ENCODE data around the gene NXNL1. TPM values are rescaled to one million over a fixed set of nuclear protein-coding genes. Genes with fewer than 3 reads are reported as not detected.

NXNL1 gene, protein sequence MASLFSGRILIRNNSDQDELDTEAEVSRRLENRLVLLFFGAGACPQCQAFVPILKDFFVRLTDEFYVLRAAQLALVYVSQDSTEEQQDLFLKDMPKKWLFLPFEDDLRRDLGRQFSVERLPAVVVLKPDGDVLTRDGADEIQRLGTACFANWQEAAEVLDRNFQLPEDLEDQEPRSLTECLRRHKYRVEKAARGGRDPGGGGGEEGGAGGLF
- not detected in 2 replicates for total RNA-seq

GRCh38 chr19:17460372-17461230 lies at the start of gene NXNL1:
TSS of gene NXNL1 (minus strand) at chr19:17460926. CDS start at chr19:17460869, 57 bp downstream.

DNA sequence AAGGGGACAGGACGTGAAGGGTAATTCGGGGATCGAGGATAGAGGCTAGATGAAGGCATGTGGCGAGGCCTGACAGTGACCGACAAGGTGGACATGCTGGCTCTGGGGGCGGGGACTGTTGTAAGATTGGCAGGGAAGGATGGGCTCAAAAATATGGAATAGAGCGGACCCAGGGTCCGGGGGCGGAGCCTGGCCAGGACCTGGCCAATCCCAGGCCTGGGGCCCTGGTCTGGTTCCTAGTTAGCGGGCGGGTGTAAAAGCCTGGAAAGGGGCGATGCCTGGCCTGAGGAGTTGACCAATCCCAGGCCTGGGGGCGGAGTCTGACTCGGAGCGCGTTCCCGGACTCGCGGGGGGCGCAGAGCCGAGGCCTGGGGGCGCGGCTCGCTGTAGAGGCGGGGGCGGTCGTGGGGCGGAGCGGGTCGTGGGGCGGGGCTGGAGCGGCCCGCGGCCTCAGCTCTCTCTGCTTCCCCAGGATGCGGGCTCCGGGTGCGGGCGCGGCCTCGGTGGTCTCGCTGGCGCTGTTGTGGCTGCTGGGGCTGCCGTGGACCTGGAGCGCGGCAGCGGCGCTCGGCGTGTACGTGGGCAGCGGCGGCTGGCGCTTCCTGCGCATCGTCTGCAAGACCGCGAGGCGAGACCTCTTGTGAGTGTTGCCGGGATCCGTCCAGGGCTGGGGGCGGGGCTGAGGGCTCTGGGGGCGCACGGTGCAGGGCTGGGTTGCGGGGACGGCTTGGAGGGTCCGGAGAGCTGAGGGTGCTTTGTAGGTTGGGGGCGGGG lies 9.5 kb upstream of the NXNL1 start, which contains the start of gene SLC27A1:
Gene SLC27A1 (plus strand): TSS at position 457 of the 774 bp plus-strand sequence. CDS start 17 bp downstream, at position 474.

DNA sequence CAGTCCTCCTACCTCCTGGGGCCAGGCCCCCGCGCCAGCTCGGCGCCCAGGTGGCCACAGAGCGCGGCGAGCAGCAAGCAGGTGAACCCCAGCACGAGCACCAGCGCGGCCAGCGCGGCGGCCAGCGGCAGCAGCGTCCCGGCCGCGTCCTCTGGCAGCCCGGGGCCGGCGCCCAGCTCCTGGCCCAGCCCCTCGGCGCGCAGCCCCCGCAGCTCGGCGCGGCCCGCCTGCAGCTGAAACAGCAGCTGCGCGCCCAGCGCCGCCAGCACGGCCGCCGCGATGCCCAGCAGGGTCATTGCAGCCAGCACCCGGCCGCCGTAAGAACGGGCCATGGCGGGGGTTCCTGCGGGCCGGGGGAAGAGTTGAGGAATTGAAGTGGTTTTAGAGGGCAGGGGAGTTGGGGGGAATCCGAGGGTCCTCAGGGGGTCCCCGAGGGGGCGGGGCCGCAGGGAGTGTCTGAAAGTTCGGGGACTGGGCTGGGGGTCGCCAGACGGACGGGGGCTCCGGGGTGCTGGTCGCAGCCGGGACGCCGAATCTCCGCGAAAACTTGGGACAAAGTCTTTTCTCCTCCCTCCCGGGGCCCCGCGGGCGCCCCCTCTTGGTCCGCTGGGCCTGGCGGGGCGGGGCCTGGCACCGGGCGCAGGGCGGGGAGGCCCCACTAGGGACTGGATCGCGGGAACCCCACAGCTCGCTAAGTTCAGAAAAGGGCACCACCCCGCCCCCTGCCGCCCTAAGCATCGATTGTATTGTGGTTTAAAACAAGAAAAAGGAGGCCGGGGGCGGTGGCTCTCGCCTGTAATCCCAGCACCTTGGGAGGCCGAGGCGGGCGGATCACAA lies 12.4 kb downstream of the NXNL1 start, which contains the start of gene TMEM221:
Gene TMEM221 (minus strand): TSS at position 538 of the 837 bp plus-strand sequence. CDS start 206 bp downstream, at position 332.

DNA sequence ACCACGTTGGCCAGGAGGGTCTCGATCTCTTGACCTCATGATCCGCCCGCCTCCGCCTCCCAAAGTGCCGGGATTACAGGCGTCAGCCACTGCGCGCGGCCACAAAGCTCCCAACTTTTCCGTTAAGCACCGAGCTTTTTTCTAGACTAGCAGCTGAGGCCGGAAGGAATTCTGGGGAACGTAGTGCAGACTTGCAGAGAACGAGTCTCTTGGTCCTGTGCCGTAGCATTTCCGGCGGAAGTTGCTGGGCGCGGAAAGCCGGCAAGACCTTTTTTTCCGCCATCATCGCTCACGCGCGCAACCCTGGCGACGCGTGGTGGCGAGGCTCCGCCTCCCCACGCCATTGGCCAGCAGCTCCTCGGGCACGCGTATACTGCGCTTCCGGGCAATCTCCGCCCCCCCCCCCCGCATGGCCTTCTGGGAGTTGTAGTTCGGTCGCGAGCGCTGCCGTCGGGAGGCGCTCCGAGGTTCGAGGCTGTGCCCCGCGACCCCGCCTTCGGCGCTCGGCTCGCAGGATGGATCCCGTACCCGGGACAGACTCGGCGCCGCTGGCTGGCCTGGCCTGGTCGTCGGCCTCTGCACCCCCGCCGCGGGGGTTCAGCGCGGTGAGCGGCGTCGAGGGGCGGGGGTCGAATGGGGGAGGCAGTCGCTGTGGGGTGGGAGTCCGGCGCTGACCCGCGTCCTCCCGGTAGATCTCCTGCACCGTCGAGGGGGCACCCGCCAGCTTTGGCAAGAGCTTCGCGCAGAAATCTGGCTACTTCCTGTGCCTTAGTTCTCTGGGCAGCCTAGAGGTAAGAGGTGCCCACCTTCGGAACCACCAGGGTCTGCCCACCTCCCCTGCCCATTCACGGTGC lies 40.9 kb downstream of the NXNL1 start, which contains the start of gene MVB12A:
Gene MVB12A (plus strand): TSS at position 427 of the 854 bp plus-strand sequence. CDS start 89 bp downstream, at position 516.

Other genes starting within 250 kb of the NXNL1 start
- 18.0 and 31.1 TPM in 2 replicates for gene USE1, start 245.6 kb downstream of the NXNL1 start, total RNA-seq
- 0.77 and 2.3 TPM in 2 replicates for gene OCEL1, start 234.7 kb downstream of the NXNL1 start, total RNA-seq
- gene NR2F6, start 215.0 kb downstream of the NXNL1 start, total RNA-seq: 35.5 and 45.2 TPM in 2 replicates
- gene USHBP1, start 196.2 kb downstream of the NXNL1 start, total RNA-seq: under 0.01 and 0.28 TPM in 2 replicates
- 67.4 and 125 TPM in 2 replicates for gene BABAM1, start 193.5 kb downstream of the NXNL1 start, total RNA-seq
- 1.9 TPM in 1 of 2 replicates, not detected in the other for gene ANKLE1, start 179.0 kb downstream of the NXNL1 start, total RNA-seq
- gene ABHD8, start 157.5 kb downstream of the NXNL1 start, total RNA-seq: 8.2 and 10.4 TPM in 2 replicates
- 36.6 and 50.8 TPM in 2 replicates for gene MRPL34, start 155.1 kb downstream of the NXNL1 start, total RNA-seq
- 18.3 and 33.2 TPM in 2 replicates for gene DDA1, start 151.4 kb downstream of the NXNL1 start, total RNA-seq
- 3.1 and 4.5 TPM in 2 replicates for gene ANO8, start 126.1 kb downstream of the NXNL1 start, total RNA-seq
- gene GTPBP3, start 123.4 kb downstream of the NXNL1 start, total RNA-seq: 12.4 and 12.8 TPM in 2 replicates
- 0.19 and 0.28 TPM in 2 replicates for gene PLVAP, start 83.6 kb downstream of the NXNL1 start, total RNA-seq
- gene CCDC194, start 66.7 kb downstream of the NXNL1 start, total RNA-seq: not detected in 2 replicates
- 30.7 and 56.7 TPM in 2 replicates for gene BST2, start 55.3 kb downstream of the NXNL1 start, total RNA-seq
- gene MVB12A, start 40.9 kb downstream of the NXNL1 start, total RNA-seq: 27.0 and 29.6 TPM in 2 replicates
- gene TMEM221, start 12.3 kb downstream of the NXNL1 start, total RNA-seq: under 0.01 TPM in 1 of 2 replicates, not detected in the other
- 9.2 and 35.0 TPM in 2 replicates for gene SLC27A1, start 9.6 kb upstream of the NXNL1 start, total RNA-seq
- 37.8 and 38.9 TPM in 2 replicates for gene PGLS, start 50.7 kb upstream of the NXNL1 start, total RNA-seq
- 105 and 131 TPM in 2 replicates for gene COLGALT1, start 94.7 kb upstream of the NXNL1 start, total RNA-seq
- 1.3 and 3.9 TPM in 2 replicates for gene UNC13A, start 227.4 kb upstream of the NXNL1 start, total RNA-seq

All from regular cardiac myocyte (primary cell).